LNCaP clone FGC (cell line): ENCODE results near the gene NDUFB10.
A peak's percentile ranks its signal among the peaks of the same experiment; 100 is the strongest.
"Not testable (repeated sequence)": the region's sequence is repeated elsewhere in the genome, so short reads cannot be mapped to it uniquely, and the experiment has no call there.

Experiments used
- DNase-seq: peaks from one replicate; pipeline ENCODE4 v3.0.0-alpha.2; 2011; ENCODE audit warnings: low read depth
- H3K4me3 ChIP-seq: 2 replicates; pipeline ENCODE4 v1.5.1; 2011; ENCODE audit warnings: mild to moderate bottlenecking, low read depth, low read length, control low read depth
- CTCF ChIP-seq: IDR thresholded peaks from 2 replicates; pipeline ENCODE4 v1.5.1; 2012; ENCODE audit warnings: mild to moderate bottlenecking; ENCODE audit not compliant: control insufficient read depth, insufficient read depth; ENCODE audit errors: extremely low read depth

NDUFB10 gene

GRCh38 chr16:1938316-1938715 is 21.0 kb upstream of the NDUFB10 start:
- H3K4me3 ChIP-seq, result no peak overlapping the region
- no peak for DNase-seq
- no peak for TF ChIP-seq CTCF

GRCh38 chr16:1938910-1939309 is 20.4 kb upstream of the NDUFB10 start:
- DNase-seq, result no peak
- TF ChIP-seq CTCF, result no peak

GRCh38 chr16:1939833-1940232 is 19.5 kb upstream of the NDUFB10 start:
- not testable (repeated sequence) for DNase-seq, H3K4me3 ChIP-seq

More at GRCh38 chr16:1938910-1939309, 20.4 kb upstream of the NDUFB10 start:
- H3K4me3 ChIP-seq, result no peak overlapping the region

GRCh38 chr16:1940273-1941161 is 18.8 kb upstream of the NDUFB10 start:
- TF ChIP-seq CTCF, result no peak
- no peak for DNase-seq
- no peak overlapping the region for H3K4me3 ChIP-seq

- 0 out of 2 replicates have a peak, but pooled peaks have one; percentile 6 for TF ChIP-seq CTCF
- H3K4me3 ChIP-seq, result peak overlapping the region; percentile 94
- DNase-seq, result no peak
These were observed 17.9 kb upstream of the NDUFB10 start for GRCh38 chr16:1941162-1942046.

- DNase-seq, result no peak
- H3K4me3 ChIP-seq, result peak overlapping the region; percentile 94
- TF ChIP-seq CTCF, result no peak
These were observed 17.1 kb upstream of the NDUFB10 start for GRCh38 chr16:1942047-1942809.
